DND-41 (cell line): ENCODE data around the gene MCM3.

Source experiments
- CTCF ChIP-seq: IDR thresholded peaks from 2 replicates; pipeline ENCODE4 v1.5.1; 2012; ENCODE audit warnings: borderline replicate concordance, low read length, moderate library complexity, mild to moderate bottlenecking; ENCODE audit not compliant: poor library complexity, severe bottlenecking; ENCODE audit errors: extremely low read depth
- EZH2 ChIP-seq: IDR thresholded peaks from 3 replicates; pipeline ENCODE4 v1.6.1; 2012; ENCODE audit warnings: borderline replicate concordance, low read depth, mild to moderate bottlenecking, moderate library complexity, low read length, inconsistent platforms; ENCODE audit not compliant: severe bottlenecking

GRCh38 chr6:52221302-52221701, 63.2 kb downstream of the MCM3 start:
- no peak for TF ChIP-seq EZH2
- TF ChIP-seq CTCF: no peak
